Smooth muscle cell (in vitro differentiated cells): ENCODE data around the gene FREY1. TPM values are rescaled to one million over a fixed set of nuclear protein-coding genes. Genes with fewer than 3 reads are reported as not detected.

Experiments used
- DNase-seq: peaks from one replicate; lab custom pipeline; 2025; ENCODE audit not compliant: unreplicated experiment; lab: John Stamatoyannopoulos, UW
- H2AFZ ChIP-seq: fragments of 200-600 bp; sonication (generic); 2 replicates; pipeline ENCODE4 v1.6.0; 2016; ENCODE audit warnings: antibody characterized with exemption, low read depth, mild to moderate bottlenecking
- H3F3A ChIP-seq: fragments of 200-600 bp; sonication (generic); 2 replicates; pipeline ENCODE4 v1.6.0; 2017; ENCODE audit warnings: antibody characterized with exemption, low read depth
- H3K27ac ChIP-seq: fragments of 200-600 bp; sonication (generic); 2 replicates; pipeline ENCODE4 v1.5.1; 2016; ENCODE audit warnings: low read depth, mild to moderate bottlenecking
- H3K27me3 ChIP-seq: fragments of 200-600 bp; sonication (generic); 2 replicates; pipeline ENCODE4 v1.6.1; 2016; ENCODE audit warnings: low read depth, mild to moderate bottlenecking
- H3K36me3 ChIP-seq: fragments of 200-600 bp; sonication (generic); 2 replicates; pipeline ENCODE4 v1.5.1; 2016; ENCODE audit warnings: low read depth
- H3K4me1 ChIP-seq: fragments of 200-600 bp; sonication (generic); 2 replicates; pipeline ENCODE4 v1.5.1; 2016; ENCODE audit warnings: low read depth
- H3K4me2 ChIP-seq: fragments of 200-600 bp; sonication (generic); 2 replicates; pipeline ENCODE4 v1.6.0; 2016; ENCODE audit warnings: mild to moderate bottlenecking
- H3K4me3 ChIP-seq: fragments of 200-600 bp; sonication (generic); 2 replicates; pipeline ENCODE4 v1.5.1; 2016; ENCODE audit warnings: mild to moderate bottlenecking
- H3K79me2 ChIP-seq: fragments of 200-600 bp; sonication (generic); 2 replicates; pipeline ENCODE4 v1.6.0; 2016; ENCODE audit warnings: low read depth, mild to moderate bottlenecking
- H3K9ac ChIP-seq: fragments of 200-600 bp; sonication (generic); 2 replicates; pipeline ENCODE4 v1.6.0; 2016; ENCODE audit warnings: low read depth
- H3K9me3 ChIP-seq: fragments of 200-600 bp; sonication (generic); replicated peaks from 2 replicates; pipeline ENCODE4 v1.5.1; 2016; ENCODE audit warnings: low read depth
- H4K20me1 ChIP-seq: fragments of 200-600 bp; sonication (generic); 2 replicates; pipeline ENCODE4 v1.6.0; 2016; ENCODE audit warnings: low read depth
- CTCF ChIP-seq: fragments of 200-600 bp; sonication (generic); IDR thresholded peaks from 2 replicates; pipeline ENCODE4 v1.5.1; 2017; ENCODE audit warnings: borderline replicate concordance, mild to moderate bottlenecking, antibody characterized with exemption; ENCODE audit not compliant: insufficient read depth, poor library complexity, severe bottlenecking
- WGBS: methylation state at CpG from one replicate; pipeline ENCODE4 v1.1.7; 2016; ENCODE audit warnings: low lambda C conversion rate; 5-methylcytosine and 5-hydroxymethylcytosine counted together
- polyA plus RNA-seq: library from polyadenylated mRNA; unstranded; fragments of >200 nt; fragmentation: Nextera tagmentation; extraction: Ambion mirVana; gene quantifications from 2 replicates; pipeline ENCODE4 v1.2.1, GENCODE V29; 2016
- total RNA-seq: library from RNA; depleted of rRNA; stranded (reverse); fragments of >200 nt; gene quantifications from 2 replicates; pipeline ENCODE4 v1.2.3, GENCODE V29; 2014

FREY1 gene
- total and polyA plus RNA-seq, 2 experiments from 2014 or later, result 0.22 to 0.57 TPM

- no peaks in the 10 kb centered on the region for H3K9me3 ChIP-seq
- WGBS, result 94% methylated on average over 19 of the region's 19 CpGs
- DNase-seq, result no peak
- H2AFZ ChIP-seq, result no peak overlapping the region
- no peaks in the 10 kb centered on the region for H3K79me2 ChIP-seq
- no peak for TF ChIP-seq CTCF
- H4K20me1 ChIP-seq, result peaks cover 9% of the 10 kb centered on the region
- H3K4me1 ChIP-seq, result peaks cover 5% of the 10 kb centered on the region
- H3K27ac ChIP-seq, result no peak overlapping the region
- no peak overlapping the region for H3K4me3 ChIP-seq
- H3K27me3 ChIP-seq, result no peaks in the 10 kb centered on the region
- no peak overlapping the region for H3K4me2 ChIP-seq
- H3K36me3 ChIP-seq, result no peaks in the 10 kb centered on the region
- H3F3A ChIP-seq, result no peaks in the 10 kb centered on the region
- no peak overlapping the region for H3K9ac ChIP-seq
These were observed 2.0 kb downstream of the FREY1 start for GRCh38 chr11:45905095-45905494.

DNA sequence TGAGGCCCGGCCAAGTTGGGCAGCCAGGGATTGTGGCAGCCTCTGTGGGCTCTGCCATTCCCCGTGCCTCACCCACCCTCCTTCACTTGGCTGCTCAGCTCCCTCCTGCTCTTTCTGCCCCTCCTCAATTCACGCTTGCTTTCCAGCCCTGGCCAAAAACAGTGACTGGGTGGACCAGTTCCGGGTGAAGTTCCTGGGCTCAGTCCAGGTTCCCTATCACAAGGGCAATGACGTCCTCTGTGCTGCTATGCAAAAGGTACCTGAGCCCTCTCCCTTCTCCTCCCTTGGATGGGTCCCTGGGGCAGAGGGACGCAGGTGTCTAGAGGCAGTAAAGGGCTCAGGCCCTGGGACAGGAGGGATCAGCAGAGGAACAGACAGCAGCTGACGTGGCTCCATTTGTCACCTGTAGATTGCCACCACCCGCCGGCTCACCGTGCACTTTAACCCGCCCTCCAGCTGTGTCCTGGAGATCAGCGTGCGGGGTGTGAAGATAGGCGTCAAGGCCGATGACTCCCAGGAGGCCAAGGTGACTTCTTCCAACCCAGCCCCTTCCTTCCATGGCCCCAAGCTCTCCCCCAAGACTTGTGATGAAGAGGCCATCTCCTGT is 2.7 kb downstream of the FREY1 start:
- Histone ChIP-seq H3K4me1 (peaks cover 6% of the 10 kb centered on the region), H3K79me2 (no peaks in the 10 kb centered on the region), H3K9me3 (no peaks in the 10 kb centered on the region), H3K4me2 (no peak overlapping the region), H3K27me3 (no peaks in the 10 kb centered on the region), H3K4me3 (no peak overlapping the region), H3K36me3 (no peaks in the 10 kb centered on the region), H2AFZ (no peak overlapping the region), H3K9ac (no peak overlapping the region), H3K27ac (no peak overlapping the region), H3F3A (no peaks in the 10 kb centered on the region), H4K20me1 (peaks cover 9% of the 10 kb centered on the region)
- no peak for DNase-seq
- WGBS, result 95% methylated on average over 15 of the region's 15 CpGs
- no peak for TF ChIP-seq CTCF

- Histone ChIP-seq H3K4me1 (peaks cover 14% of the 10 kb centered on the region), H3K79me2 (no peaks in the 10 kb centered on the region), H3K9ac (no peak overlapping the region), H3K4me3 (no peak overlapping the region), H3K27ac (no peak overlapping the region), H3K27me3 (no peaks in the 10 kb centered on the region), H4K20me1 (peaks cover 9% of the 10 kb centered on the region), H2AFZ (no peak overlapping the region), H3K9me3 (no peaks in the 10 kb centered on the region), H3K36me3 (no peaks in the 10 kb centered on the region), H3K4me2 (no peak overlapping the region), H3F3A (no peaks in the 10 kb centered on the region)
- no peak for DNase-seq
- TF ChIP-seq CTCF, result no peak
- WGBS, result 97% methylated on average over 50 of the region's 56 CpGs
These were observed 4.4 kb downstream of the FREY1 start for GRCh38 chr11:45902452-45903380.
